GM12873 (cell line): ENCODE measurements around the gene LACC1.
A peak's percentile ranks its signal among the peaks of the same experiment; 100 is the strongest.

Experiments used
- TF ChIP-seq, protein P1 (sequence below): IDR thresholded peaks from 2 replicates; pipeline ENCODE4 v1.5.1; 2012; ENCODE audit warnings: low read depth, mild to moderate bottlenecking, moderate library complexity, low read length, control low read depth; ENCODE audit not compliant: insufficient read depth; ENCODE audit errors: missing control alignments

The LACC1 gene

DNA sequence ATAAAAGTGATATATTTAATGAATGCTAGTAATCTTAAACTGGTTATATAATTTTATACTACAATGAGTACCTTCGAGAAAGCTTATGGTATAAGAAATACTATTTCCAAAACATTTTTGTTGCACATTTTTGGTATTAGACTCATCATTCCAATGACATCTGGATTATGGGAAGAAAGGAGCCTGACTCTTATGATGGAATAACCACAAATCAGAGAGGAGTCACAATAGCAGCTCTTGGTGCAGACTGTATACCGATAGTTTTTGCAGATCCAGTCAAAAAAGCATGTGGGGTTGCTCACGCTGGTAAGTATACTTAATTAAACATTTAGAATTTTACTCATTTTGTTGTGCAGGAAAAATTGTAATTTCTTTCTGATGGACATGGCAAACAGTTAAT, 3.9 kb downstream of the LACC1 start:
- TF ChIP-seq, protein P1, sequence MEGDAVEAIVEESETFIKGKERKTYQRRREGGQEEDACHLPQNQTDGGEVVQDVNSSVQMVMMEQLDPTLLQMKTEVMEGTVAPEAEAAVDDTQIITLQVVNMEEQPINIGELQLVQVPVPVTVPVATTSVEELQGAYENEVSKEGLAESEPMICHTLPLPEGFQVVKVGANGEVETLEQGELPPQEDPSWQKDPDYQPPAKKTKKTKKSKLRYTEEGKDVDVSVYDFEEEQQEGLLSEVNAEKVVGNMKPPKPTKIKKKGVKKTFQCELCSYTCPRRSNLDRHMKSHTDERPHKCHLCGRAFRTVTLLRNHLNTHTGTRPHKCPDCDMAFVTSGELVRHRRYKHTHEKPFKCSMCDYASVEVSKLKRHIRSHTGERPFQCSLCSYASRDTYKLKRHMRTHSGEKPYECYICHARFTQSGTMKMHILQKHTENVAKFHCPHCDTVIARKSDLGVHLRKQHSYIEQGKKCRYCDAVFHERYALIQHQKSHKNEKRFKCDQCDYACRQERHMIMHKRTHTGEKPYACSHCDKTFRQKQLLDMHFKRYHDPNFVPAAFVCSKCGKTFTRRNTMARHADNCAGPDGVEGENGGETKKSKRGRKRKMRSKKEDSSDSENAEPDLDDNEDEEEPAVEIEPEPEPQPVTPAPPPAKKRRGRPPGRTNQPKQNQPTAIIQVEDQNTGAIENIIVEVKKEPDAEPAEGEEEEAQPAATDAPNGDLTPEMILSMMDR: no peak

DNA sequence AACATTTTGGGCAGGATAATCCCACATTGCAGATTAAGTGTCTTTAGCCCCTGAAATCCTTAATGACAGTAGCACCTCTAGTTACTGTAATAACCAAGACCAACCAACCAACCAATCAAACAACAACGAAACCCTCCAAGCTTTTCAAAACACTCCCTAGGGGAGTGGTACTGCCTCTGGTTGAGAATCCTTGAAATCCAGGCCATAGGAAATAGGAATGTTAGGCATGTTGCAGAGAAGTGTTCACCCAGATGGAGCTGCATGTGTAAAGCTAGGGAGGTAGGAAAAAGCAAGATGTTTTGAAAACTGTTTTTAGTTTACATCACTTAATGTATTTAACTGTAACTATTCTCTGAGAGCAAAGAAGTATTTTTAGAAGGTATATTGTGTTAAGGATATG, 4.5 kb downstream of the LACC1 start:
- TF ChIP-seq, protein P1: no peak

DNA sequence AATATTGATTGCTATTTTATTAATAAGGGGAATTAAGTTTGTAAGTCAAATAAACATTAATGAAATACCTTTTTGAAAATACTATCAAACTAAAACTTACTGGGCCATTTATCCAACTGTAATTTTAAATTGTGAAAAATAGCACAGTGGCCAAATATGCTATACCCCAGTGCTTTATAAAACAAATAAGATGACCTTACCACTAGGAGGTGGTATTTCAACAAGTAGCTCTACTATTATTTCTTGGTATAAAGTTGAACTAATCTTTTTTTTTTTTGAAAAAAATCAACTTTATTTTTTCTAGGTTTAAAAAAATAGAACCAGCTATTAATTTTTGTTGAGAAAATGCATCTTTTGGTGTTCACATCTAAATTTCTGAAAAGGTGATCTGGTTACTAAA, 14.7 kb downstream of the LACC1 start:
- TF ChIP-seq, protein P1: no peak

DNA sequence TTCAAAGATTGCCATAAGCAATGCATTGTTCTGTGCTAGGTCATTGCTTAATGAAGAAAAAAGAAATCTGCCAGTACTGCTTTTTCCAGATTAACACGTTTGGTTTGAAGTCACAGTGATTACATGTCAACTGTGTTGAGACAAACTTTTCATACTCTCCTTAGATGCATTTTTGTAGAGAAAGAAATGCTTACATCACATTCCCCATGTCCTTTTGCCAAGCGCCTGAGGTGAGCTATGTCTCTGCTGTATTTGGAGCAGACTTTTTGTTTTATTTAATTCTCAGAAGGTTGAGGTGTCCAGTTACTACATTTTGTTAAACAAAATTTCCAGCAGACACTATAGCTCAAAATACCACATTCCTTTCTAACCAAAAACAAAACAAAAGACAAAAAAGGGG, 16.2 kb downstream of the LACC1 start:
- TF ChIP-seq, protein P1: no peak

DNA sequence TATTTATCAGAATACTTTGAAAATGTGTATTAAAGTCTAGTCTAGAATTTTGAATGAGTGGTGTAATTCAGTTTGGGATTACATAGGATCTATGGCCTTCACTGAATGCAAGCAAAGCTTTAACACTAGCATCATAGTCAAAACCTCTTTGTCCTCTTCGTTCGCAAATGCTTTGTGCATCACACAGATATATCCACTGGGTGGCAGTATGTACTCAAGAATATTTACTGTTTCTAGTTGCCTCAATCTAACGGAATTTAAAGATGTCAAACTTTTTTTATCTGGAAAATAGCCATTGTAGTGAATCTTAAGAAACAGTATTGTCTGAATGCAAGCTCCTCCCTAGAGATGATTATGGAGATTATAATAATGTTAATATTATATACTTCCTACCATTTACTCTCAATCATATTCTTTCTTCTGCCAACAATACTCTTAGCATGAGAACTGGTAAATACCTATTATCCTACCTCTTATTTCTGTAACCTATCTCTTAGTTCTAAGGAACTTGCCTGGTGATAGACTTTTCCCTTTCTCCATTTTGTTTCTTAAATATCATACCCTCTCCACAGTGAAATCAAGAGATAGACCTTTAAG, 25.8 kb downstream of the LACC1 start:
- TF ChIP-seq, protein P1: peak; percentile 59

DNA sequence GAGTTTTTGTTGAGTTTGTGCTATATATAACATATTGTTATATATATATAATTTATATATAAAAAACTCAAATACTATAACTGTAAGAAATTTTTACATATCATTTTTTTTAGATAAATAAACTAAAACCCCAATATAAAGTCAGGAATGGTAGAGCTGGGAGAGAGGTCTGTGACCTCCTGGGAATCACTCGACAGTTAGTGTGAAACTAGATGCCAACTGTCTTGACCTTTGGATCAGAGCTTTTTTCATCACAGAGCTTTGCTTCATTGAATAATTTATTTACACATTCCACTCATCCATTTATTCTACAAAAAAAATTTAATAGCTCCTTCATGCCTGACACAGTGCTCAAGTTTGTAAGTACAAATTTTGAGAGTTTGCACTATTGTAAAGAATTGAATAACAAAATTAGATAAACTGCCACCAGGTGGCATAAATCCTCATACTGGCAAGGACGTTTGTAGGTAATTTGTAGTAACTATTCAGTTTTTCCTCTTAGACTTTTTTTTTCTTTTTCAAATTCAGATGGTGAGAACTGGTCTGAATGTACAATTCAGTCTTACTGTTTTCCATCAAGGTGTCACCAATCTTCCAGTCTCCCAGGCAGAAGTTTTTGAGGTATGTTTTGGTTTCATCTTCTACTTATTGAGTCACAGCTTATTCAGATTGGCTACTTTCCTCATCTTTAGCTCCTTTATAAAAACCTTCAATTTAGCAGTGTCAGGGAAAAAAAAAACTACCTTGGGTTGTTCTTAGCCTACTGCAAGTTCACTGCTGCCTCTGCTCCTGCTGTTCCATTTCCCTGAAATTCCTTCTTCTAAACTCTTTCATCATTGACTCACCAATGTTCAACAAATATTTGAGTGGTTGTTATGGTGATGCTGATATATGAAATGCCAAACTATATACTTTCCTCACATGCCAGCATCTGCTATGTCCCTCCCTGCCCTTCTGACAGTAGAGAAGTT, 28.7 kb downstream of the LACC1 start:
- TF ChIP-seq, protein P1: peak; percentile 32

DNA sequence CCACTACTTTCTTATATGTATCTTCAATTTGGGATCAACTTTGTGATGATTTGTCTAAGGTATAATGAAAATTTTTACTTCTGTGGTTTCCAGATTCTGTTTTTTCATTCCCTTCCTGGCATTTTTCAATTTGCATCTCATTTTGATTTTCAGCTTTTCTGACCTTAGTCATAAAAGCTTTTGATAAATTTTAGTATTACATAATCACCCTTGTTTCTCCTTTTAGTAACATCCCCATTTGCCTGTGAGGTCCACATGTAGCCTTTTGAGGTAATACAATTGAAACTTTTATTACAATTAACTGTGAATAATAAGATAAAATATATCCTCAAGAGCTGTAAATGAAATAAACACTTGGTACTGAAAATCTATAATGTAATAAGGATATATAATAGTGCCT, 31.2 kb downstream of the LACC1 start:
- TF ChIP-seq, protein P1: no peak
